ENCODE data around the gene CLDN2.

The CLDN2 gene

DNA sequence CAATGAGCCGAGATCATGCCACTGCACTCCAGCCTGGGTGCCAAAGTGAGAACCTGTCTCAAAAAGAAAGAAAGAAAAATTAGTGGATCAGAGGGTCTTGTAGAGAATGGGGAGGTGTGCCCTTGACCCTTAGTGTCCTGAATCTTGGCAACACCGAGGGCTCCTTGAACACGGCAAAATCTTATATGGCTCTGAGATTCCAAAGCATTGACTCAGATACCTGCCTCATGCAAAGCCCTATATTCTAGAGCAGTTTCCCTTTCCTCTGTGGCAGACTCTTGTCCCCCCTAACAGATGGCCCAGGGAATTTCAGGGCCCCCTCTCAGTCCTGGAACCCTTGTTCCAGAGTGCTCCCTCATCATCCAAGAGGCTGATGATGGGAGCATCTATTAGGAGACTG, 6.8 kb downstream of the CLDN2 start:
- DNase-seq: no peak

DNA sequence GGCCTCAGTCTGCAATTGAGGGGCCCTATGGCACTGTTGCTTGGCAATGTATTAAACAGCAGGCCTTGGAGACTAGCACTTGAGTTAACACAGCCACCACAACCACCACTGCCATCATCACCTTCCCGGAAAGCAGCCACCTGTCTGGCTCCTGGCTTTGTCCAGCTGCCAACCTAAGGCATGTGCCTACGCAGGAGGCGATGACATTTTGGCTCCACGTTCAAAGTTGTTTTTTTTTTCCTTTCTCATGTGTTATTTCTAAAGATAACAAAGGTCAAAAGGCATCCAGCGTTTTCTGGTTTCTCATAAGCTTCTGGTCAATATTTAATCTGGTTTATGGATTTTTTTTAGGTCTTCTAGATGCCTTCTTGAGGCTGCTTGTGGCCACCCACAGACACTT, 7.5 kb downstream of the CLDN2 start:
- DNase-seq: no peak

DNA sequence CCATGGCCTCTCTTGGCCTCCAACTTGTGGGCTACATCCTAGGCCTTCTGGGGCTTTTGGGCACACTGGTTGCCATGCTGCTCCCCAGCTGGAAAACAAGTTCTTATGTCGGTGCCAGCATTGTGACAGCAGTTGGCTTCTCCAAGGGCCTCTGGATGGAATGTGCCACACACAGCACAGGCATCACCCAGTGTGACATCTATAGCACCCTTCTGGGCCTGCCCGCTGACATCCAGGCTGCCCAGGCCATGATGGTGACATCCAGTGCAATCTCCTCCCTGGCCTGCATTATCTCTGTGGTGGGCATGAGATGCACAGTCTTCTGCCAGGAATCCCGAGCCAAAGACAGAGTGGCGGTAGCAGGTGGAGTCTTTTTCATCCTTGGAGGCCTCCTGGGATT, 8.0 kb downstream of the CLDN2 start:
- no peak for DNase-seq

DNA sequence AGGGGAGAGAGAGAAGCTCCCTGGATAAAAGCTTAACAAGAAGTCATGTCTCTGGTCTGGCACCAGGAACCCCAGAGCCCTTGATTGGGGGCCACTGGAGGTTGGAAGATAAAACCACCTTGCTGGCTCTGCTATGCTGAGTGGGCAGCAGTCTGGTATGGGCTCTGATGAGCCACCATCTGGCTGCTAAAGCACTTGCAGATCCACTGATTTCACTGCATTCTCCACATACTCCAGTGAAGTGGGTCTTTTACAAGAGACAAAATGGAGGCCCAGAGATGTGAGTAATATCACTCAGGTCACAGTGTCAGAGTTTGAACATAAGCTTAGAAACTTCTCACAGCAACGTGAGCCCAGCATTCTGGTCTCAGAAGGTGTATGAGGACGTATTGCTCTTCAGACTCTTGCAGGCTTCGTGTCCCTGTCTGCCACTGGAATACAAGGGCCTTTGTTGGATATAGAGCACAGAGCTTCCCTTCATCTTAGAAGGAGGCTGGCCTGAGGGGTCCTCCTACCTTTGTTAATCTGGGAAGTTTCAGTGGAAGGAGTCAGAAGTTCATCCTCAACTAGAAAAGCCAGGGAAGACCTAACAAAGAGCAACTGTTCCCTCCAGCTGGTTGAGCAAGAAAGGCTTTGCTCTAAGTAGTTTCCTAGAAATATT, 11.8 kb downstream of the CLDN2 start:
- DNase-seq: no peak

DNA sequence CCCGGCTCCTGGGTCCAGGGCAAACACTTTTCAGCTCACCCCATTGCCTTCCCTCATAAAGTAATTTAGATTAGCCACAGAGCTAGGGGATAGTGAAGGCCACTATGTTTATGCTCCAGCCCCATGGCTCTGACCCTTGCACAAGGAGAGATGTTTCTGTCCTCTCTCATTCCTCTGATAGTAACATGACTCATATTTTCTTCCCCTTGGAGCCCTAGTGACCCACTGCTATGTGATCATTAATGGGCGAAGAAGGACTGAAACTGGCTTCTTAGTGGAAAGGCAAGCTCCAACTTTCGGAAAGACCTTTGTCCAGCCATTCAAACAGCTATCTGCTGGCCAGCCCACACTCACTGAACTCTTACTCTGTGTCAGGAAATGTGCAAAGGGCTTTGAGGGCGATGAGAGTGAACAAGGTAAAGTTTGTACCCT, 12.3 kb downstream of the CLDN2 start:
- no peak for DNase-seq

DNA sequence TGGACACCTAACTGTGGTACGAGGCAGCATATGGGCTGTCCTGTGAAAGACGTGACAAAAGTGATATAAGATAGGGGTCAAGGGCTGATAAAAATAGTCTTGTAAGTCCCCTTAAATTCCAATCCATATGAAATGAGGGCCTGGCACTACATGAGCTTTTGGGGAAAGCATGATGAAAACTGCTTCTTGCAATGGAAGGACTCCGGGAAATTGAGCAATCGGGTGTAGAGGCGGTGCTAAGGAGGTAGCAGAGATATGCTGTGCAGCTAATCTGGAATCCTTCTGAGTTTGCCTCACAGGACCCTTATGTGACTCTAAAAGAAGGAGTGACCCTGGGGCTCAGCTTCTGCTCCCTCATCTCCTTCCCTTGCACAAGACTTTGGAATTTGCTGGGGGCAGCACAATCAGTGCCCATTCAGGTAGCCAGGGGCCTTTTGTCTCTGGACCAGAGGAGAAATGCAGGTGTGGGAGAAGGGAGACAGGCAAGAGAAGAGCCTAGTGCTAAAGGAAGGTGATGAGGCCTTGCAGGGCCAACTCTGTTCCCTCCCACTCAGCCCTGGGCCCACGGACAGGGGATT, 12.8 kb downstream of the CLDN2 start:
- DNase-seq: no peak

DNA sequence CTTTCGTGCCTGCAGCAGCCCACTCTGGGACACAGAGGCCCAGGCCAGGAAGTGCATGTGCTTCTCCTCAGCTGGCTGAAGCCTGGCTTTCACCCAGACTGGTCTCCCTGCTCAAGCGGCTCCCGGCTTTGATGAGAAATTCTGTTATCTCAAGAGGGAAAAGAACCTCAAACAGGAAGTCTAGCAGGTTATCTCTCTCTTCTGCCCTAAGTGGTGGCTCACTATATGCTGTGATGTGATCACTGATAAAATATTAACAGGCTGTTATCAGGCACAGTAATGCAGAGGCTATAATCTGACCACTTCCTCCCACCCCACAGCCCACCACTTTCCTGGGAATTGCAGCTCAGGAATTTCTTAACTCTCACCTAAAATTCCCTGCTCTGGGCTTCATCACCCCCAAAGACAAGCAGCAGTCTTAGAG, 13.3 kb downstream of the CLDN2 start:
- no peak for DNase-seq

DNA sequence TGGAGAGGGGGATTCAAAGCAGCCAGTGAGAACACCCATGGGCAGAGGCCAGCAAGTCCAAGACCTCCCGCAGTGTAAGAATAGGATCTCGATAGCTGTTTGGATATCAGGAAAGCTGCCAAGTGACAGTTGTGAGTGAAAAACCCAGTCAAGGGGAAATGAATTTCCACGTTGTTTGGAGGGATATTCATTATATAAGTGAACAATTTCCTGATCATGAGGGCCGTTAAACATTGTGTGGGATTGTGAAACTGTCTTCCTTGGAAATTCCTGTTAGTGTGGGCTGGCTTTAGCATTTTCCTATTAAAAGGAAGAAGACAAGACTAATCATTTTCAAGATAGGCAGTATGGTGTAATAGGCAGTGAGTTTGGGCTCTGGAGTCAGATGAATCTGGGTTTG, 15.0 kb downstream of the CLDN2 start:
- no peak for DNase-seq

DNA sequence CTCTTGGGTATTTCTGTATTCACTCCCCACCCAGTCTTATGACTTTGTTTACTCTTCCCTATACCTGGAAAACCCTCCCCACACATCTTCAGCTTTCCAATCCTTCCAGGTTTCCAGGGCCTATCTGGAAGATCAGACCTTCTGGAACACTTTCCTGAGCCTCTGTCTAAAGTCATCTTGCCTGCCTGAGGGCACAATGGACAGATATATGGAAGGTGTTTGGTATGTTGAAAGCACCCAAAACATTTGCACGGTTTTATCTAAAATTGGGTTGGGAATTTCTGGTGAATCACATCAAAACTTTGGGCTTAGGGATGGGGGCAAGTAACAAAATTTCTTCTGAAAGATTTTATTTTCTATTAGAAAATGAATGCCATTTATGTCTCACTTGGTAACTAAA, 16.0 kb downstream of the CLDN2 start:
- no peak for DNase-seq

DNA sequence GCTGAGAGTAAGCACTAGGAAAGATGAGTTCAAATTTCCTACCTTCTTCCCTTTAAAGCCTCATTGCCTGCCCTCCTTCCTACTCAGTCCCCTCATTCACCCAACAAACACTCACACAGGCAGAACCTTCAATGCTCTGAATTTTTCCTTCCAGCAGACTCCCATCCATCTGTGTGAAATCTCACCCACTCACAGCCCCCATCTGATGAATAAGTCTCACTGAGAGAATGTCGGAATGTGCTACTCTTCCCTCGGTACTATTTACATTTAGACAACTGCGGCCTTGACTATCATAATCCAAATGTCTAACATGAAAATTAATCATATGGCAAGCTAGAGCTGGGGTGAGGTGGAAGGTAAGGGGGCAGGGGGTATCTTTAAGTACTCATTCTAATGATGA, 19.4 kb downstream of the CLDN2 start:
- DNase-seq: no peak

DNA sequence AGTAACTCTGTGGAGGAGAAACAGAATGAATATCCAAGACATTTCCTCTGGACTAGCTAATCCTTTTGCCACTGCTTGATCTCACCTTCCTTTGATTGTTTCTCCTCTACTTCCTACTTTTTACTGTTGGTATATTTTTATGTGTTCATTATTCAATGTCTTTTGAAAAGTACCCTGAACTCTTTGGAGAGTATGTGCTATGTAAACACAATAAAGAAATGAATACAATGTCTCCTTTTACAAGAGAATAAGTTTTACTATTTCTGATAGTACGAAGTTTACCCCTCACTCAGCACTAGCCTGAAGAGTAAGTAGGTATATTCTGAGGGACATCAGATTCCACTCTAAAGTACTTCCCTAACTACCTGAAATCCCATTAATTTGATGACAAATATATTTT, 19.9 kb downstream of the CLDN2 start:
- DNase-seq: no peak

DNA sequence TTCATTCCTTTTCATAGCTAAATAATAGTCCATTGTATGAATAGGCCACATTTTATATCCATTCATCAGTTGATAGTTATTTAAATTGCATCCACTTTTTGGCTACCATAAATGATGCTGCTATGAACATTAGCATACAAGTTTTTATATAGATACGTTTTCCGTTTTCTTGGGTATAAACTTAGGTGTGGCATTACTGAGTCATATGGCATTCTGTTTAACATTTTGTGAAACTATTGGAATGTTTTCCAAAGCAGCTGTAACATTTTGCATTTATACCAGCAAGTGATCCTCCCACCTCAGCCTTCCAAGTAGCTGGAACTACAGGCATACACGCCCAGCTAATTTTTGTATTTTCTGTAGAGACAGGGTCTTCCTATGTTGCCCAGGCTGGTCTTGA, 26.3 kb downstream of the CLDN2 start:
- no peak for DNase-seq

DNA sequence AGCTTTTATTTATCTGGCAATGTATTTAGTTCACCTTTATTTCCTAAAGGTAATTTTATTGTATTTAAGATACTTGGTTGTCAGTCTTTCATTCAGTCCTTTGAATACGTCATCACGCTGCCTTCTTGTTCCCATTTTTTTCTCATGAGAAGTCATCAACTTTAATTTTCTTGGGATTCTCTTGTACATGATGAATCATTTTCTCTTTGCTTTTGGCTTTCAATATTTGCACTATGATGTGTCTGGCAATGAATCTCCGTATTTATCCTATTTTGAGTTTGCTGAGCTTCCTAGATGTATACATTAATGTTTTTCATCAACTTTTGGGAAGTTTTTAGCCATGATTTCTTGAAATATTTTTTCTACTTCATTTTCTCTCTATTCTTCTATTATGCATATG, 28.4 kb downstream of the CLDN2 start:
- DNase-seq: no peak

DNA sequence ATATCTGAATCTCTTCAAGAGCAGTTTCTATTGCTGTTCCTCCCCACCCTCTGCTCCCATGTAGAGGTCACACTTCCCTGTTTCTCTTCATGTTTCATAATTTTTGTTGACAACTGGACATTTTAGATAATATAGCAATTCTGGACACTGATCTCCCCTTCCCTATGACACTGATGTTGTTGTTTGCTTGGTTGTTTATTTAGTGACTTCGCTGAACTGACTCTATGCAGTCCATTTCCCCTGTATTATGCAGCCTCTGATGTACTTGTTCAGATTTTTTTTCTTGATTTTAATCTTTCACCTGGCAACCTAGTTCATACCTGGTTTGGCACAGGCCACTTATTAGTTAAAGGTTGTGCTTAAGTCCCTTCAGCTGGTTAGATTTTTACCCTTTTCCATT, 29.2 kb downstream of the CLDN2 start:
- no peak for DNase-seq

DNA sequence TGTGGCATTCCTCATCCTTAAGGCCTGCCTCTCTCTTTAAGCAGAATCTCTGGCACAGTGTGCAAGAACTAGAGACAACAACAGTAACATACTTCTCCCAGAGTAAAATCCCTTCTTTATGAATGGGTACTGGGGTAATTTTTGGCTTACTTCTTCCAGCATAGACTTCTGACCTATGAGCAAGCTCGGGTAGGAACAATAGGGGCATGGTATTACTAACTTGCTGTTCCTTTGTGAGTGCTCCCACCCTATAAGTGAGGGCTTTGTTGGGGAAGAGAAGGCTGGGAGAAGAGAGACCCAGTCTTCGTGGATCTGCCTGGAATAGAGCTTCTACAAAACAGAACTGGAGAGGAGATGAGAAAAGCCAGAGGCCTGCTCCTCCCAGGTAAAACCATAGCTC, 30.2 kb downstream of the CLDN2 start:
- DNase-seq: no peak

DNA sequence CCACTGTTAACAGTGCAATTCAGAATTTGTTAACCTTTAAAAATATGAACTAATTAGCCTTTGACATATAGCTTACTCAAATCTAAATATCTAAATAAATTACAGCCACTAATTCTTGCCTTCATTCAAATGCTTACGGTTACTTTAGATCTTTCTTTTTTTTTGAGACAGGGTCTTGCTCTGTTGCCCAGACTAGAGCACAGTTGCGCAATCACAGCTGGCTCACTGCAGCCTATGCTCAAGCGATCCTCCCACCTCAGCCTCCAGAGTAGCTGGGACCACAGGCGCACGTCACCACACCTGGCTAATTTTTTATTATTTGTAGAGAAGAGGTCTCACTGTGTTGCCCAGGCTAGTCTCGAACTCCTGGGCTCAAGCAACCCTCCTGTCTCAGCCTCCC, 31.0 kb downstream of the CLDN2 start:
- DNase-seq: no peak

DNA sequence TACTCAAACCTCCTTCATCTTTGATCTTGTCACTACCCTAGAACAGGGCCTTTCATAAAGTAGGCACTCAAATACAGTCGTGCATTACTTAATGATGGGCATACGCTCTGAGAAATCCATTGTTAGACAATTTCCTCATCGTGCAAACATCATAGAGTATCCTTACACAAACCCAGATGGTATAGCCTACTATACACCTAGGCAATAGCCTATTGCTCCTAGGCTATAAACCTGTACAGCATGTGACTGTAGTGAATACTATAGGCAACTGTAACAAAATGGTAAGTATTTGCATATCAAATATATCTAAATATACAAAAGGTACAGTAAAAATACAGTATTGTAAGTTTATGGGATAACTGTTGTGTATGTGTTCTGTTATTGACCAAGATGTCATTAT, 31.9 kb downstream of the CLDN2 start:
- DNase-seq: no peak

DNA sequence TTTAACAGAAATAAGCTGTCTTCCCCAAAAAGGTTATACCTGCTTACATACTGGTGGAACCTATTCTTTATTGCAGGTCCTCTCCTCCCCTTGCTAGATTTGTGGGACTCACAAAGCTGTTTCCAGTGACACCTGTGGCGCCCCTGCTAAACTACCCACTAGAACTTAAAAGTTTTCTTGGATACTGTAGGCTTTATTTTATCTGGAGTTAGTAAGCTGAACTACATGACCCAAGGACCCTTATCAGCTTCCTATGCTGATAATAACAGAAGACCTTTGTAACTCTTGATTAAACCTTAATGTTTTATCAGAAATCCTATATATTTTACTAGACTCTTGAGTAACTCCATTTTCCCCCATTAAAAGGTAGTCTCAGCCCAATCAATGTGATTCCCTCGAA, 32.3 kb downstream of the CLDN2 start:
- no peak for DNase-seq

DNA sequence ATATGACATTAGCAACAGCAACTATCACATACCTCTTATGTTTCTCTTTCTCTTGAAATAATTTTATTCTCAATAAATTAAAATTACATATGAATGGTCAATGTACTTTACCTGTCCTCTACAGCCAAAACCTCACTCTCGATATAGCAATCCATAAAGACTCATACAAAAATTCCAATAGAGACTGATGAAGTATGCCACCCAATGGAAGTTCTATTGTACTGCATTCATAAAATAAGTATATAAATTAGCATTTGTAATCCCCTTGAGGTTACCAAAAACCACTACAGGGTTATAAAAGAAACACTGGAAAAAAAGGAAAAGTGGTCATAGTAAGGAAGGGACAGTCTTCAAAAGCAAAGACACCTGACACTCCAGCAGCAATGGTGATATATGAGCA, 32.8 kb downstream of the CLDN2 start:
- no peak for DNase-seq

DNA sequence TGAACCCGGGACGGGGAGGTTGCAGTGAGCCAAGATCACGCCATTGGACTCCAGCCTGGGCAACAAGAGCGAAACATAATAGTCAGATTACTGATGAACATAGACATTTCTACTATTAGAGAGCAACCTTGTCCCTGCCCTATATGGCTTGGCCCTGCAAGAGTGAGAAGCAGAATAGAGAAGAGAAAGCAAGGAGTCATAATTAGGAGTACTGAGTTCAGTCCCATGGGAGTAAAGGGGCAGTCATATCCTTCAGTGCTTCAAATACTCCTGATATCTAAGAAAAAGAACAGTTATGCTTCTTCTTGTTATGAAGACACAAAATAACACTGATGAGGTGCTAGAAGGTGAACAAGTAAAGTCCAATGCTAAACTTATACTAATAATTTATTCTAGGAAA, 33.8 kb downstream of the CLDN2 start:
- no peak for DNase-seq

DNA sequence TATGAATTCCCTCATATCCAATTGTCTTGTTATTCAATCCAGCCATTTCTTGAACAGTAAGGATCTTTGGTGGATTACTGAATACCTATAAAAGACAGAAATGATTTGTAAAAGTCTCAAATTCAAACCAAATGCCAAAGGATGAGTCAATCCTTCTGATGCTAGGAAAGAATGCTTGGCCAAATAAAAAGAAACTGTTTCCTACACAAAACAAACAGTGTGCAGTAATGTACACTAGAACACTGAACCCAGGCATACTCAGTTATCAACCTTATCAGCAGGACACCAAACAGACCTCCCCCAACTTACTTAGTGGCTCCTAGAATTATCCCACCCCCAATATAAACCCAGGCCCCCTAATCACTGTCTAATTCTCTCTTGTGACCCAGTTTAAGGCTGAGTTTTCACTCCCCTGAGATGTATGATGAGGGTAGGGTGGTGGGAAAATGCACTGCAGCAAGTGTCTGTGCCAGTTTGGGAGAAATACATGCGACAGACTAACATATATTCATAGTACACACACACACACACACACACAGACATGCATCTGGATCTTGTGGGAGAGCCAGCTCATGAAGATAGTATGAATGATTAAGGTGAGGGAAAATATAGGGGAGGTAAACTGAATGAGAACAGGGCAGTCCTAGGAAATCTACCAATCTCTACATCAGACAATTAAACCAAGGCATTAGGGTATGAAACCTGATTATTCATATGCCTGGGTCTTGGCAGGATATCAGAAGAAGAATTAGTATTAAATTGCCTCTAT, 35.0 kb downstream of the CLDN2 start:
- DNase-seq: no peak

DNA sequence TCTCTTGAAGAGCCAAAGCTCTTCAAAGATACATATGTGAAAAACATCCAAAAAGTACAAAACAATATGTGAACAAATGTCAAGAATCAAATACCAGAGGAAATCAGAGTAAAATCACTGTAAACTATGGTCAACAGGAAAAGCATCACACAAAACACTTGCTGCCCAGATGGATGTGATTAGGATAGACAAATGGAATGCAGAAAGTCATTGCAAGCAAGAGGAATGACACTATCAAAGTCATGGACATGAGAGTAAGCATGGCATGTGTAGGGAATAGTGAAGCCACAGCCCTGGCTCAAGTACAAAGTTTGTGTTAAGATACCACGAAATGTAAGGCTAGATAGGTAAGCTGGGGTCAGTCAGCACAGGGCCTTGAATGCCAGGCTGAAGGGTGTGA, 37.7 kb downstream of the CLDN2 start:
- no peak for DNase-seq

DNA sequence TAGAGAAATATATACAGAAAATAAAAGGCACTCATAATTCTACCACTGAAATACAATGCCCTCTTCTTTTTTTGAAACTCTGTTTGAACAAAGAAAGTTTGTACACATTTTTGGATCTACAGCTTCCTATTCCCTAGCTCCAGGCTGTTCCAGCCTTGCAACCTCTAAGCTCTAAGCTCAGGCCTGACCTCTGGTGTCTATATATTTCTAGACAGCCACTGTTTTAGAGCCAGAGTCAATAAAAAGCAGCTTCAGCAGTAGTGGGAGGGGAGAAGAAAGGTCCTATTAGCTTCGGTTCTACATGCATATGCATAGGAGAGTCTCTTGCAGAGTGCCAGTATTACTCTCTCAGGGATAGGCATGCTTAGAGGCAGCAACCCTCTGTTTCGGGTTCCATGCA, 39.7 kb downstream of the CLDN2 start:
- no peak for DNase-seq

DNA sequence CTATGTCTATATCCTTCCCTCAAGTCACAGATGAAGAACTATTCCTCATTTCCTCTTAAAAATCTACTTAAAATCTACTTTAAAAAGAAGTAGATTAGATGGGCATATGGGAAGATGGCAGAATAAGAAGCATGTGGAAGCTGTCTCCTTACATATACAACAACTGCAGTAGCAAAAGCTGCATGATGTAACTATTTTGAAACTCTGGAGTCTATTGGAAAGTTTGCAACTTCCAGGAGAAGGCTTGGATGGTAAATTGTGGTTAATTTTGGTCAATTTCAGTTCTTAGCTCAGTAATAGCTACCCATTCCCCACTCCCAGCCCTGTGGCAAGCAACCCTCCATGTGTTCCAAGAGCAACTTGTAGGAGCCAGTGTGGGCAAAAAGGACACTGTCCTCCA, 42.9 kb downstream of the CLDN2 start:
- no peak for DNase-seq

All from C1 segment of cervical spinal cord (tissue), 14 donors.